Fibroblast of upper back skin (primary cell): ENCODE measurements around the gene RNF151.

Experiments
- DNase-seq: peaks from one replicate; pipeline ENCODE4 v3.0.0-alpha.2; 2013

The RNF151 gene

GRCh38 chr16:1993731-1994131, 27.1 kb downstream of the RNF151 start:
- no peak for DNase-seq

DNA sequence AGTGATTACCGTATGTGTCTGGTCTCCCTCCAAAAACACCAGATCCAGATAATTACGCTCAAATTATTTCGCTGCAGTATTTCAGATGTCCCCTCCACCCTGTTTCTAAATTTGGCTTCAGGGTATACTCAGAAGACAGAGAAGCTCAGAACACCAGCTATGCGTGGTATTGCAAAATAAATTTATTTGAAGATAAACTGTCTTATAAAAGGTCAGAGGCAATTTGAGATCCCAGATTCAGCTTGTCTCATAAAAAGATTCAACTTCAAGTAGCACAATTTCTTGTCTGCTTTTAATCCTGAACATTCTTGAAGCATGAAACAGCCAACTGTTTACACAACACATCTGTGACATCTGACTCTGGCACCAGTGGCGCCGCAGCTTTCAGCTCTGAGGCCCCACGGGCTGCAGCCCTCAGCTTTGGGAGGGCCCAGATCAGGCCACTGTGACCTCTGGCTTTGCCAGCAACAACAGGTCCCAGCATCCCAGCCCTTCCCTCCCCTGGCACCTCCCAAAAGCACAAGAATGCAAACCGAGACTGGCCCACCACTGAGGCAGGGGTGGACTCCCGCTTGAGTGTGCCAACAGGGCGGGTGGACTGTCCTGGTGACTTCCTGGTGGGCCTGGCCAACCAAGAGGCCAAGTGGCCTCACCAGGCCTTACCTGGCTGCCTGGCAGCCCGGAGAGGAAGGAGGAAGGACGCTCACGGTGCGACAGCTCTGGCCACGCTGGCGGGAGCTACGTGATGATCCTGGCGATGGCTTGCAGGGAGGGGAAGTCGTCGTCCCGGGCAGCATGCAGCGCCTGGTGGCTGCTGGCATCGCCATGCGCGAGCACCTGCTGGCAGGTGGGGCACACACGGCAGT, 31.1 kb downstream of the RNF151 start:
- no peak for DNase-seq

GRCh38 chr16:1998360-1998835, 31.7 kb downstream of the RNF151 start:
- DNase-seq: no peak

DNA sequence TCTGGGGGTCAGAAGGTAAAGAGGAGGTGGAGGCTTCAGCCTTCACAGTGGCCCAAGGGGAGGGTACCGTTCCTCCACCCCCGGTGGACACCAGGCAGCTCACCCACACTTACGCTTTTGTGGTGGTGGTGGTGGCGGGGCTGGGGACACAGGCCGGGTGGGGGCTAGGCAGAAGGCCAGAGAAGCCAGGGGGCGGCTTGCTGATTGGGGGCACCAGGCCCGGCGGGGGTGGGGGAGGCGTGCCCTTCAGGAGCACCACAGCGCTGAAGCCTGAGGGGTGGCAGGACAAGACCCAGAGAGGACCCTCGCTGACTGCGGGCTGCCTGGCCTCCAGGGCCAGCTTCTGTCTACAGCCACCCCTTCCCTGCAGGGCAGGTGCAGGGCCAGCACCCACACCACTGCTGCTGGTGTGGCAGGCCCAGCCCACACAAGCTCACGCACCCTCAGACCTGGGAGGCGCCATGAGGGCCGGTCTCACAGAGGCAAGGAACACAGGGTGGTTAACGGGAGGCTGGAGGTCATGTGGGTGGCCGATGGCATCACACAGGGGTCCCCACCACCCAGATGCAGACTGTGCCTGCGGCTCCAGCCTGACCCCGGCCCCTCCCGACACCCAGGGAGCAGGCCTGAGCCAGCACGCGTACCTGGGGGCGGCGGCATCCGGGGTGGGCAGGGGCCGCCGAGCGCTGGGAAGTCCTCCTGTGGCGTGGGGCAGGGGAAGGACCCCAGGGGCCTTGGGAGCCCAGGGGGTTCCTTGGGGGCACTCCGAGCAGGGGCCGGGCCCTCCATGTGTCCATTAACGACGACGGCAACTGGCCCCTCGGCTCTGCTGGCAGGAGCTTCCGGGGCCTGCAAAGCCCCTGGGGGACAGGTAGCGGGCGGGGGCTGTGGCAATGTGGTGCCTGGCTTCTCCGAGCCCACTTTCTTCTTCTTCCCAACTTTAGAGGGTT, 32.5 kb downstream of the RNF151 start:
- no peak for DNase-seq

GRCh38 chr16:1999866-2000514, 33.3 kb downstream of the RNF151 start:
- DNase-seq: no peak

DNA sequence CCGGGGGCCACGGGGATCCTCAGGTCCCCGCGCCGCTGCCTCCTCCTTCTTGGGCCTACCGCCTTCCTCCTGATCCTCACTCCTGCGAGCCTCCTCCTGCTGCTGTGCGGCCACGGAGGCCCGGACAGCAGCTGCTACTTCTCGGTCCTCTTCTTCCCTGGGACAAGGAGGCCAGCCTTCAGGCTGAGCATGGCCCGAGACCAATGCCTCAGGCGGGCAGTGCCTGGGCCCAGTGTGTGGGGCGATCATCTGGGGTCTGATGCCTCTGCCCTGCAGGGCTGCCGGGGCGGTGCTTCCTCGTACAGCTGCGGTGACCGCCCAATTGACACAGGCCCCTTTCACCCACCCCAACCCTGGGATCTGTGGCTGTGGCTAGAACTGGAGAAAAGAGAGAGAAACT, 34.4 kb downstream of the RNF151 start:
- no peak for DNase-seq

DNA sequence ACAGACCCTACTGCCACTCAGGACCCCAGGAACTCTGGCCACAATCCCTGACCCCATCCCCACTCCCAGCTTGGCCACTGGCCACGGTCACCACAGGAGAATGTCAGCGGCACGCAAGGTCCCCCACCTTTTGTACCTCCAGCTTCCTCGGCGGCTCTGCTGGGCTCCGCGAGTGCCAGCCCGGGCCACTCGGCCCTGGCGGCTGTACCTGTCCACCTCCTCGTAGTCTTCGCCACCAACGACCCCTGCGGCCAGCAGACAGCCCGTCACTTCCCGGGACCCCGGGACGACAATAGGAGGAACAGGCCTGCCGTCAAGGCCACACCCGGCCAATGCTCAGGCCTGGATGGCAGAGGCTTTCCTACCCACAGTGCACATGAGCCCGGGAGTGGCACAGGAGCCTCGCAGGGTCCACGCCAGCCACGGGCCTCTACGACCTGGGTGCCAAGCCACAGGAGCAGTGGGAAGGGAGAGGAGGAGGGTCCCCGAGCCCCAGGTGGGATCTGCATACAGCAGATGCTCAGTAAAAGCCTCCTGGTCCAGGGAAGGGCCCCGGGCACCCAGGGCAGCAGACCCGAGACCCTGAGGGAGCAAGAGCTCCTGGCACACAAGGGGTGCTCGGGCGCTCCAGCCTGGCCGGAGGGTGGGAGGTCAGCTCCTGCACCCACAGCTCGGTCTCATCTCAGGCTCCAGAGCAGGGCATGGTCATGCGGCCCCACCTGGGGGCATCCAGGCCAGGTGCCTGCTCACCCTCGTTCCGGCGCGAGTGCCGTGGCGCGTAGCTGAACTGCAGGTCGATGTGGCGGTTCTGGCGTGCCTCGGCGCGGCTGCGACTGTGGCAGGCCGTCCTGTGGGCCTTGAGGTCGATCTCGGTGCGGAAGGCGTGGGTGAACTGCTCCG, 35.0 kb downstream of the RNF151 start:
- no peak for DNase-seq

DNA sequence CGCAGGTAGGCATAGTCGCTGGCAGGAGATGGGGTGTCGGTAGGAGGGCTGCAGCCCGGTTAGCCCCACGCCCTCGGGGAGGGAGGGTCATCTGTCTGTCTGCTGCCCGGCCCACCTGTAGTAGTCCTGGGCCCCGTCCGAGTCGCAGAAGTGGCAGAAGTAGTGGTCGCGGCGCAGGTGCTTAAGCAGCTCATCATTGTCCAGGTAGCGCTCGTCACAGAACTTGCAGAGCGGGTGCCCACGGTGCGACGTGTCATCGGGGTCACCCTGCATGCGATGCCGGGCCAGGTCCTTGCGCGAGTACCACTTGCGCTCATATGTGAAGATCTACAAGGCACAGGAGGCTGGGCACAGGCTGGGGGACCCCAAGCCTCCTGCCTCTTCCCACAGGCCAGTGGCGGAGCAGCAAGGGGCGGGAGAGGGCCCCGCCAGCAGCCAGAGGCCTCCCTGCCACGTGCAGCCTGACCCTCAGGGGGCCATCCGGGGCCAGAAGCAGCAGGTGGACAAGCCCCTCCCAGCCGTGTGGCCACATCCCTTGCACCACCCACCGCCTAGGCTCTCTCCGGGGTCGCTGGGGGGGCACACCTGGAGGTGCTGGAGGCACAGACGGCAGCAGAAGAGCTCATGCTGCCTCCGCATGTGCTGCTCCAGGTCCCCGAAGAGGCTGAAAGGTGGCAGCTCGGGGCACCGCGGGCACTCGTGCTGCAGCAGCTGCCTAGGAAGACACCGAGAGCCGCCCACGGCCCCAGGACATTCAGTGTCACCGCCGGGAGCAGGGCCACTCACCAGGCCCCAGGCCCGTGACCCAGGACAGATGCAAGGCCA, 36.0 kb downstream of the RNF151 start:
- no peak for DNase-seq

DNA sequence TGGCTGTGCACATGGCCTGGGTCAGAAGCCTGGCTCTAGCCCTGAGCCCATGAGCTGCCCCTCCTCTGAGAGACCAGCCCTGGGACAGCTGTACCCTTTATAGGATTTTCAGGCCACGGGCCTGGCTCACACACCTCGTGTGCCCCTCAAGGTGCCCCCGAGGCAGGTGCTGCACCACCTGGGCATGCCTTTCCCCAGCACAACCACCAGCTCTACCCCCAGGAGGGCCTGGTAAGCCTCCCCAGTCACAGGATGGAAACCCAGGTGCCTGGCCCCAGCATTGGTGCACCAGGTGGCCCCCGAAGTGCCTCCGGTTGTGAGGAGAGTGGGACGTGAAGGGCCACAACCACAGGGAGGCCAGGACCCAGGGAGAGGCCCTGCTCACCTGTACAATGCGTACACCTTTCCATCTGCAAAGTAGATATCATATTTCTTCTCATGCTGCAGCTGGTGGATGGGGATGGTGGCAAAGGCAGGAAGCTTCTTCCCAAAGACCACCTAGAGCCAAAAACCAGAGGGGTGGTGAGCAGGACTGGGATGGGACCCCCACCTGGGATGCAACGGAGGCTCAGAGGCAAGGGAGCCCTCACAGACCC, 36.7 kb downstream of the RNF151 start:
- no peak for DNase-seq

- DNase-seq: peak; percentile 74
Observed at GRCh38 chr16:2003827-2004641, 37.4 kb downstream of the RNF151 start.

DNA sequence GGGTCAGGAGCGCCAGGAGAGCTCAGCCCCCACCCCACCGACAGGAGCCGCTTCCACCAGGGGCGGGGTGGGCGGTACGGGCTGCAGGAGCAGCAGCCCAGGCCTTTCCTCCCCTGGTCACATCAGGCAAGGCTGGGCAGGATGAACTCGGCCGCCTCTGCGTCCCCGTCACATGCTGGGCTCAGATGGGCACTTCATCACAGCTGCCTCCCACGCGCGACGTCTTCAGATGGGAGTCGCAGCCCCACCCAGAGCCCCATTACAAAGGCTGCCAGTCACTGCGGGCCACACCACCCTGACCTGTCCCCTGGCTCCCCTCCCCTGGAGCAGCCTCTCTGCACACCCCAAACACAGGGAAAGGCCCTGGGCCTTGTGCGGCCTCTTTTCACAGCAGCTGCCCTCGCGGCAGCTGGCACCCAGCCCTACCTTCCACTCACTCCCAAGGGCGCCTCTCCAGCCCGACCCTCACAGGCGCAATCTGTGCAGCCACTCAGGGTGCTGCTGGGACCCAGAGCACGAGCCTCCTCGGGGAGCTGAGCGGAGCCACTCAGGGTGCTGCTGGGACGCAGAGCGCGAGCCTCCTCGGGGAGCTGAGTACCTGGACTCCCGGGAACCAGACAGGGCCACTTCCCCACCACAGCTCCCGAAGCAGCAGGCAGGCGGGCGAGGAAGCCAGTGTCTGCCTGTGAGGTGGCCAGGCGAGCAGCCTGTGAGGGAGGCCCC, 38.3 kb downstream of the RNF151 start:
- no peak for DNase-seq

- DNase-seq: no peak
Observed at GRCh38 chr16:2005646-2006045, 39.0 kb downstream of the RNF151 start.

DNA sequence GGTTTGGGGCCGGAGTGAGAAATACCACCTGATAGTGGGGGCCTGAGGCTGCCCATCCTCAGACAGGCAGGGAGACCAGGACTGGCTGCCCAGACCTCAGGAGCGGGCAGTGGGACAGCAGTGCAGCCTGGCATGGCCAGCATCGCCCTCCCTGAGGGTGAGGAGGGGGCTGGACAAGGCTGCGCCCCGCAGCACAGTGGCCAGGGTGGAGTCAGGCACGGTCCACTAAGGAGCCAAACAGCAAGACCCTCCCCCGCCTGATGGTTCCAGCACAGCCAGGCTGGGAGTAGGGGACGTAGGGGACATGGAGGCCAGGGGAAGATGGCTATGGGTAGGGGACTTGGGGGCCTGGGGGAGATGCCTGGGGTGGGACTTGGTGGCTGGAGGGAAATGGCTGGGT, 39.7 kb downstream of the RNF151 start:
- DNase-seq: no peak

DNA sequence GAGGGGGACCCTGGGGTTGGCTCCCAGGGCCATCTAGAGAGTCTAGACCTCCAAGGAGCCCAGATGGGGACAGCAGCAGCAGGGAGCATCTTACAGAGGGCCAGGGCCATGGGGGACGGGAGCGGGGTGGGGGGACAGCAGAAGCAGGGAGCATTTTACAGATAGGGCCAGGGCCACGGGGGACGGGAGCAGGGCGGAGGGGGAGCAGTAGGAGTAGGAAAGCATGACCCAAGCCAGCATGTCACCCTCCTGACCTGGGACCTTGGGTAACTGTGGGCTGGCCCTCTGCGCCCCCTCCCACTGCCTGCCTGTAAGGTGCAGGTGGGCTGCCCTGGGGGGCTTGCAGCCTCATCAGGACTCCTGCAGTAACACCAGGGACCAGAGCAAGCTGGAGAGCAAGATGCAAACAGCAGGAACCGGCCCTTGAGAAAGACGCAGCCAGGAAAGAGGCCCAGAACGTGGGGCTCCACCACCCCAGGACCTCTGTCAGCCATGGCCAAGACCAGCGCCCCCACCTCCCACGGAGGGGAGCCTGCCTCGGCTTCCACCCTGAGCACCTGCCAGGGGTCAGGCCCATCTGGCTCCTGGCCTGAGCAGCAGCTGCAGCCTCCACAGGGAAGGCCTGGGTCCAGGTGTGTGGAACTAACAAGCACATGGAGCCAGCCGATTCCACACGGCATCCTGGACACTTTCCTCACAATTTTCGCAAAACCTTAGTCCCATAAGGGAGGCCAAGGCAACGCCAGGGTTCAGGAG, 40.6 kb downstream of the RNF151 start:
- no peak for DNase-seq

DNA sequence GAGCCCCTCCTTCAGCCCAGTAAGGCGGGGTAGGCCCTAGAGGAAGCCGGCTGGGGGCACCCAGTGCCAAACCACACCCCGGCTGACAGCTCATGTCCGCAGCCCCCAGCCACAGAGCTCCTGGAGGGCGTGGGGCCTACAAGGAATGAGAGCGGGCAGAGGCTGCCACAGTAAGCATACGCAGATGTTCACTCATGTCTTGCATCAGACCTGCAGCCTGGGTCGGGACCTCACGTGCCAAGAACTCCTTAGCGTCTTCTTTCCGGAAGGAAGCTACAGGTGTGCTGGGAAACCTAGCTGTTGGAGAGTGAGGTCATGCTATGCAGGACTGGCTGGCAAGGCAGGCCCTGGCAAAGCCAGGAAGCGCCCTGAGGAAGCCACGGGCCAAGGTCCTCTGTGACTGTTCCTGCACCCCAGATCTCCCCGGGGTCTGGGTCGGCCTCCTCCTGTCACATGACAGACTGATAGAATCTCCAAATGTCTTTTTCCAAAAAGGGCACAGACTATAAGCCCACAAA, 41.4 kb downstream of the RNF151 start:
- peak; percentile 36 for DNase-seq

DNA sequence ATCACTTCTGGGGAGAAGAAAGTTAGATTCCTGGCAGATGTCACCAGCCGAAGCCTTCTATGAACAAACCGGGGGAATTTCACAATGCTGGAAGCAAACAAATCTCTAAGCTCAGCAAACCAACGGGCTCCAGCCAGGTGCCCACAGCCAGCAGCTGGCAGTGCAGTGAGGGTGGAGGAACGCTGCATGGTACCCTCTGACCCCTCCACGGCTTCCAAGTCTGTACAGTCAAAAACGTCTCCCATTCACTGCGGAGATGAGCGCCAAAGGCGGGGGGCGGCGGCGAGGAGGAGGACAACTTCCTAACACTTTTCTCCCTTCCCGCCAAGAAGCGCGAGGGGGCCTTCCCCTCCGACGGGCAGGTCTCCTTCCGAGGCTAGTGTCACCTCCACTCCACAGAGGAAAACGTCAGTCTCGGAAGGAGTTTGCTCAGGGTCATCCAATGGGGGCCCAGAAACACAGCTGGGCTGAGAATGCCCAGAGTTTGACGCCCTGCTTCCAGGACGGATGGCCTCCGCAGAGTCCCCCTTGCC, 42.0 kb downstream of the RNF151 start:
- no peak for DNase-seq

GRCh38 chr16:2009164-2009711, 42.6 kb downstream of the RNF151 start:
- DNase-seq: no peak
